ENCODE results near the gene FRMD4A. TPM values are rescaled to one million over a fixed set of nuclear protein-coding genes. Genes with fewer than 3 reads are reported as not detected.

The FRMD4A gene
- total and polyA plus RNA-seq, 2 of the 4 experiments (the other 2 are of a cell fraction), result 30.3 to 68.8 TPM

DNA sequence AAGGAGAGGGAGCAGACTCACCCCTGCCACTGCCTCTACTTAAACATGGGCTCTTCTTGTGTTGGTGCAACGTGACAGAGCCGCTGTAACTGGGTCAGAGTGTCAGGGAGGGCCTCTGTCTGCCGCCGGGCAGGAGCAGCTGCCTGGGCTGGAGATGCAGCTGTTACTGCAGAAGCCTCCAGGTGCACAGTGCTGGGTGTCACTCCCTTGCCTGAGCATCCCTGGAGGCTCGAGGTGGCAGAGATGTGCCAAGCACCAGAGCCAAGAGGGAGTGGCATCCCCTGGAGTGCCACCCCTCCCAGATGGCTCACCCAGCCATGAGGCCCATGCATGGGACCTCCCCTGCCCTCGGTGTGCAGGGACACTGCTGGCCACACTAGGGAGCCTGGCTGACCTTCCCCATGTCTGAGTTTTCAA, 598.3 kb downstream of the FRMD4A start:
- in situ Hi-C loops (cut with MboI; ENCODE audit: low sequenced_read_pairs) (no loop called here), dilution Hi-C loops (cut with HindIII; ENCODE audit: low sequenced_read_pairs, unreplicated experiment) (no loop called here), intact Hi-C loops (cut with micrococcal nuclease) (no loop called here)
- Histone ChIP-seq H2BK15ac (ENCODE audit: low read depth, low read length) (no peak overlapping the region), H4K91ac (ENCODE audit: insufficient read depth, low read depth, low read length) (no peak overlapping the region), H3K79me1 (ENCODE audit: low read depth in 1 of 2, low read length in 2 of 2) (no peaks in the 10 kb centered on the region; a peak in 1 of 4 replicates), H2AFZ (replicated peaks; ENCODE audit: low read length, poor library complexity) (no peak overlapping the region), H3K4ac (ENCODE audit: low read depth, low read length) (no peak overlapping the region), H3K56ac (ENCODE audit: extremely low read depth, insufficient read depth, low read length) (no peak overlapping the region), H3K9ac (ENCODE audit: low read depth, low read length) (no peak overlapping the region), H3K14ac (replicated peaks; ENCODE audit: low read depth, low read length) (no peak overlapping the region), H4K20me1 (ENCODE audit: insufficient read depth, low read length) (no peaks in the 10 kb centered on the region), H3K36me3 (ENCODE audit: control insufficient read depth, insufficient read depth, low read length) (peaks cover 16% of the 10 kb centered on the region), H3K4me3 (ENCODE audit: insufficient read depth, low read depth, low read length) (no peak overlapping the region), H3K18ac (ENCODE audit: low read depth, low read length) (no peak overlapping the region), H3K9me1 (ENCODE audit: insufficient read depth, low read length) (no peaks in the 10 kb centered on the region), H3K4me2 (ENCODE audit: low read depth, low read length) (no peak overlapping the region), H2AK5ac (ENCODE audit: low read depth, low read length) (no peak overlapping the region), H2AK9ac (replicated peaks; ENCODE audit: low read depth, low read length, poor library complexity) (no peak overlapping the region), H4K5ac (ENCODE audit: low read depth, low read length) (no peak overlapping the region), H2BK20ac (ENCODE audit: low read depth, low read length) (no peak overlapping the region), H3K4me1 (ENCODE audit: control insufficient read depth, insufficient read depth, low read length) (no peaks in the 10 kb centered on the region), H2BK120ac (ENCODE audit: low read depth, low read length) (no peak overlapping the region), H4K8ac (ENCODE audit: low read depth in 2 of 2, low read length in 2 of 2) (no peak overlapping the region), H3K23ac (ENCODE audit: low read depth, low read length) (no peak overlapping the region), H2BK5ac (ENCODE audit: low read depth, low read length, poor library complexity, severe bottlenecking) (no peak overlapping the region), H3K27ac (ENCODE audit: insufficient read depth, low read length) (no peak overlapping the region), H3K9me3 (ENCODE audit: control insufficient read depth, insufficient read depth, low read length) (no peaks in the 10 kb centered on the region), H3K27me3 (ENCODE audit: control insufficient read depth, insufficient read depth, low read length) (no peaks in the 10 kb centered on the region)
- ATAC-seq (ENCODE audit: low read depth) (no peak), DNase-seq (no peak)
- POLR2A ChIA-PET (ENCODE audit: unreplicated experiment), result no interaction called here
- TF ChIP-seq, protein P1, sequence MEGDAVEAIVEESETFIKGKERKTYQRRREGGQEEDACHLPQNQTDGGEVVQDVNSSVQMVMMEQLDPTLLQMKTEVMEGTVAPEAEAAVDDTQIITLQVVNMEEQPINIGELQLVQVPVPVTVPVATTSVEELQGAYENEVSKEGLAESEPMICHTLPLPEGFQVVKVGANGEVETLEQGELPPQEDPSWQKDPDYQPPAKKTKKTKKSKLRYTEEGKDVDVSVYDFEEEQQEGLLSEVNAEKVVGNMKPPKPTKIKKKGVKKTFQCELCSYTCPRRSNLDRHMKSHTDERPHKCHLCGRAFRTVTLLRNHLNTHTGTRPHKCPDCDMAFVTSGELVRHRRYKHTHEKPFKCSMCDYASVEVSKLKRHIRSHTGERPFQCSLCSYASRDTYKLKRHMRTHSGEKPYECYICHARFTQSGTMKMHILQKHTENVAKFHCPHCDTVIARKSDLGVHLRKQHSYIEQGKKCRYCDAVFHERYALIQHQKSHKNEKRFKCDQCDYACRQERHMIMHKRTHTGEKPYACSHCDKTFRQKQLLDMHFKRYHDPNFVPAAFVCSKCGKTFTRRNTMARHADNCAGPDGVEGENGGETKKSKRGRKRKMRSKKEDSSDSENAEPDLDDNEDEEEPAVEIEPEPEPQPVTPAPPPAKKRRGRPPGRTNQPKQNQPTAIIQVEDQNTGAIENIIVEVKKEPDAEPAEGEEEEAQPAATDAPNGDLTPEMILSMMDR (conservative IDR thresholded peaks at IDR 0.05; ENCODE audit: low read depth, low read length), result no peak
- TF ChIP-seq CHD1 (IDR thresholded peaks at IDR 0.05; ENCODE audit: low read depth, low read length), result no peak
- CTCF ChIA-PET, result no interaction called here
- no TSS peak for BruUV-seq (replicated peaks)
- WGBS, 2 experiments (ENCODE audit: extremely low coverage in 2 of 2, insufficient read length in 1 of 2), result 58% methylated on average over 6 of the region's 6 CpGs; no CpG with 5 or more reads in 1 of the 2 experiments

Data from IMR-90 (cell line).